Stimulated activated CD4-positive, alpha-beta T cell treated with anti-CD3 and anti-CD28 coated beads, Interleukin-2, amount 100 ng/mL, for 4 hours (primary cell): ENCODE measurements around the gene NUDT14.

Experiments
- DNase-seq: peaks from one replicate; pipeline ENCODE4 v3.0.0-alpha.2; 2020; ENCODE audit warnings: low read depth

Gene NUDT14

GRCh38 chr14:105198588-105198987 lies 17.5 kb upstream of the NUDT14 start:
- DNase-seq: no peak

- DNase-seq: no peak
These were observed 16.1 kb upstream of the NUDT14 start for GRCh38 chr14:105197211-105197641.

DNA sequence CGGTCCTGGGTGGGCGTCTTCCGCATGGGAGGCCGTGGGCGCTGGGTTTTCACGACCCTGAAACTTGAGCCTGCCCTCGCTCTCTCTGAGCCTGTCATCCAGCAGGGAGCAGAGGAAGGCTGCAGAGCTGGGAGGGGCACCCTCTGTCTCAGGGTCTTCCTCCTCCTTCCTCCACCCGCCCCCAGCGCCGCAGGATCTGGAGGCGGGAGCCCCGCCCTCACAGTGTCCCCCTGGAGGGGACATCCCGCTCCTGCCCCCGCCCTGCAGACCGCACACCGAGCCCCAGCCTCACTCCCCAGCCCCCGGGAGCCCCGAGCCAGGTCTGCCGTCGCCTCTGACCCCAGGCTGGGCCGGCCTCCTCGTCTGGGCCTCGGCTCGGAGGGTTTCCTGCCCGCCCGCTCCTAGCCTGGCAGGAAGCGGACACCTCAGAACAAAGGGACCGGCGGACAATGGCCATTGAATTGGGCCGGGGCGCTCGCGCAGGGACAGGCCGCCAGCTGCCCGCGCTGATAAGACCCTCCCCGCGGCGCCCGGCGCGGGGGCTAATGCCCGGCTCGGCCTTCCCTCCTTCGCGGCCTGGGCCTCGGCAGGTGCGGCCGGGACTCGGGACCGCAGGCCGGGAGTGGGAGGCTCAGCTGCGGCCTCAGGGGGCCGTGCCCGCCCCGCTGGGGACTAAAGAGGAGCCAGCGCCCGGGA lies 15.3 kb upstream of the NUDT14 start:
- DNase-seq: no peak

GRCh38 chr14:105195522-105196264 lies 14.6 kb upstream of the NUDT14 start:
- DNase-seq: no peak

DNA sequence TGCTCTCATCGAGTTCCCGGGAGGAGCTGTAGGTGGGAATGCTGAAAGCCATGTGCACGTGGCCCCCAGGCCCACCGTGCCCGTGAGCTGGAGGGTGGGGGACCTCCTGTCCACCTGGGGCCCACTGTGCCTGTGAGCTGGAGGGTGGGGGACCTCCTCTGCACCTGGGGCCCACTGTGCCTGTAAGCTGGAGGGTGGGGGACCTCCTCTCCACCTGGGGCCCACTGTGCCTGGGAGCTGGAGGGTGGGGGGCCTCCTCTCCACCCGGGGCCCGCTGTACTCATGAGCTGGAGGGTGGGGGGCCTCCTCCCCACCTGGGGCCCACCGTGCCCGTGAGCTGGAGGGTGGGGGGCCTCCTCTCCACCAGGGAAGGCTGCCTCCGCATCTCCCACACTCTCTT lies 13.9 kb upstream of the NUDT14 start:
- no peak for DNase-seq

DNA sequence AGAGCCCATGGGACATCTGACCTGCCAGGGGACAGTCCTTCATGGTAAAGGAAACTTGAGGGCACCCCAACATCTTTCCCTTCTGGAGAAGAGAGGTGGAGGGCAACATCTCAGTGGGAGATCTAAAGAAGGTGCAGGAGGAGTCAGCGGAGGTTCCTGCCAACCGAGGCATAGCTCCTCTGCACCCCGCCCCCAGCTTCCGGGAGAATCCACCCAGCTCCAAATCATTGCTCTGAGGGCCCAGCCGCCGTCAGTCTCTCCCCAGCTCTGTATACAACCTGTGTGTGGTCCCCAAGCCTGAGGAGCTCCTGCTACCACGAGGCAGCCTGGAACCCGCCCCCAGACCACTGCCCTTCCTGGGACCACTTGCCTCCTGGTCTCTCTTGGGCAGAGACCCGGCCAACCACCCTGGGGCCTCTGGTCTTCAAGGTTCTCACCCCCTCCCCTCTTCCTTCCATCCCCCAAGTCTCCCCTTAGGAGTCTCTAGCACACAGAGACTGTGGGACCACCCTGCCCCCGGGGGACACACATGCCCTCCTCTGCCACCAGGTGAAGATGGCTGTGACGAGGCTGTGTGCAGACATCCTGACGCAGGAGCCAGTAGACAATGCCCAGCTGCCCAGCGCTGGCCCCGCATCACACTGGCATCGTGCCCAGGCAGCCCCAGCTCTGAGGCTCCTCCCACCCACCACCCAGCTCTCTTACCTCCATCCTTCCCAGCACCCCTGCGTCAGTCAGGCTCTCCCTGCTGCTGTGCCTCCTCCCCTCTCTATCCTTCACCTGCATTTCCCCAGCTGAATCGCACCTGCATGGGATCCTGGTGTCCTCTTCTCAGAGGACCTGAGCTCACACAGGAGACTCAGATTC lies 13.0 kb upstream of the NUDT14 start:
- DNase-seq: no peak

DNA sequence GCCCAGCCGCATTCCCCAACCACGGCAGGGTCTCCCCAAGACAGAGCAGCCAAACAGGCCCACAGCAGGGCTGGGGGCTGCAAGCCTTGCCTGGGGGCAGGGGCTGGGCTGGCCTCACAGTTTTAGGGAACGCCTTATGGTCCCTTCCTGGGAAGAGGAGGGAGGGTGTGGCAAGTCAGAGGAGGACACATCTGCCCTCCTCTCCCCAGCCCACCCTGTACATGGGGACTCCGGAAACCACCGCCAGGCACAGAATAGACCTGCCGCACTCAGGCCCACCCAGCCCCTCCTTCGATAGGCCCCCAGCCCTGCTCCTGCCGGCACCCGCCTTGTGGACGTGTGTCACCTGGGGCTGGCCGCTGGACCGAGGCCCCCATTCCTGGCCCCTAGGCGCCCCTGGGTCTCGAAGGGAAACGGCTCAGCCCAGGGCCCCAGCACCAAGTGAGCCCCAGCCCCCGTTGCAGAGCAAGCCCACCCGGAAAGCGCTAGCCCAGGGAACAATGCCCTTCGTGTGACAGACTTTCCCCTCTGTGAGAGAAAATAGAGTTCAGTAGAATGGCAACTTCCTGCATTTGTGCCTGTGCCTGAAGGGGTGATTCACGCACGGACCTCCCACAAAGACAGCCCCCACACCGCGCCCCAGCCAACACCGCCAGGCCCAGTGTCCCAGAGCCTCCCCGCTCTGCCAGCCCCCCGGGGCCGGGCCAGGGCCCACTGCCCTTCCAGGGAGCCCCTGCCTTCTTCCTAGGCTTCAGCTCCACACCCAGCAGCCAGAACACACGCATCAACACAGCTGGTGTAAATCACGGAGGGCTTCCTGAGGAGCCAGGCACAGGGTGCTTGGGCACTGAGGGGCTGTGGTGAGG lies 12.0 kb upstream of the NUDT14 start:
- DNase-seq: peak; percentile 28

DNA sequence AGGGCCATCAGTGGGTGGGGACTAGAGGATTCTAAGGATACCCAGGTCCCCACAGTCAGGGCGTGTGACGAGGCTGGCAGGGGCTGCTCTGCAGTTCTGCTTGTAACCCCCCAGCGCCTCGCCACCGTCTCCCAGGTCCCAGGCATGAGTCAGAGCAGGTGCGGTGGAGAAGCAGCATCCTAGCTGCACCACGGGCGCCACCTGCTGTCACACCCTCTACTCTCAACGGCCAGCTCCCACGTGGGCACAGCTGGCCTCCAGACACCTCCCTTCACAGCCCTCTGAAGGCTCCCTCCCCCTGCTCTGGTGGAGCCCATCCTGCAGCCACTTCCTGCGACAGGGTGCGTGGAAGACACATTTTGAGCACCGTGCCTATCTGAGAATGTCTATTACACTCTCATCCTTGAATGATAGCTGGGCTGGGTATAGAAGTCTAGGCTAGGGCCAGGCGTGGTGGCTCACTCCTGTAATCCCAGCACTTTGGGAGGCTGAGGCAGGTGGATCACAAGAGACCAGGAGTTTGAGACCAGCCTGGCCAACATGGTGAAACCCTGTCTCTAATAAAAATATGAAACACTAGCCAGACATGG lies 6.9 kb upstream of the NUDT14 start:
- DNase-seq: no peak

GRCh38 chr14:105187116-105187515 lies 6.0 kb upstream of the NUDT14 start:
- DNase-seq: no peak

- DNase-seq: no peak
These were observed 4.9 kb upstream of the NUDT14 start for GRCh38 chr14:105185973-105186372.

DNA sequence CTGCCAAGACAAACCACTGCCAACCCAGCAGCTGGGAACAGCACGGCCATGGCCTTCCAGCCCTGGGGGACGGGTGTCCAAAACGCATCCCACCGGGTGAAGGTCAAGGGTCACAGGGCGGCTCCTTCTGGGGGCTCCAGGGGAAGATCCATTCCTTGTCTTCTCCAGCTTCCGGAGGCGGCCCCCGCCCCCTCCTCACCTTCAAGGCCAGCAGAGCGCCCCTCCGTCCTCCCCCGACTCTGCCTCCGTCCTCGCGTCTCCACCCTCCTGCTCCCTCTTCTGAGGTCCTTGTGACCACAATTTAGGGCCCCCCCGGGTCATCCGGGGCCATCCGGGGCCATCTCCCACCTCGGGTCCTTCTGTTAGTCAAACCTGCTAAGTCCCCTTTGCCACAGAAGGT lies 3.9 kb upstream of the NUDT14 start:
- DNase-seq: no peak

- no peak for DNase-seq
These were observed 3.3 kb upstream of the NUDT14 start for GRCh38 chr14:105184461-105184860.

GRCh38 chr14:105182296-105183020 lies 1.3 kb upstream of the NUDT14 start:
- no peak for DNase-seq

GRCh38 chr14:105181549-105182295 lies 610 bp upstream of the NUDT14 start:
- DNase-seq: no peak

DNA sequence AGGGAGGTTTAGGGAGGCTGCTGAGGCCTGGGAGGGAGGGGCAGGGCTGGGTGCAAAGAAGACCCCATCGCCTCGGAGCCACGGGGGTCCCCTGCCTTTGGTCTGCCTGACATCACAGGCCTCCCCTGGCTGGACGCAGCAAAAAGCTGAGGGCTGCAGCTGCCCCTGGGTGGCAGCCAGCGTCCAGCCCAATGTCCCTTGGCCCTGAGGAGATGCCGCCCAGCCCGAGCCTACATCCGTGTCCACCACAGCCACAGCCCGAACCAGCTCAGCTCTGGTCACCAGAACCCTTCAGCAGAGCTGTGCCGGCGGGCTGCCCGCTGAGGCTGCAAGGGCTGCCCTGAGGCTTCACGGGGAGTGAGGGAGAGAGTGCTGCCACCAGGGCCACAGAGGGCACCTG lies 1.9 kb downstream of the NUDT14 start:
- no peak for DNase-seq

DNA sequence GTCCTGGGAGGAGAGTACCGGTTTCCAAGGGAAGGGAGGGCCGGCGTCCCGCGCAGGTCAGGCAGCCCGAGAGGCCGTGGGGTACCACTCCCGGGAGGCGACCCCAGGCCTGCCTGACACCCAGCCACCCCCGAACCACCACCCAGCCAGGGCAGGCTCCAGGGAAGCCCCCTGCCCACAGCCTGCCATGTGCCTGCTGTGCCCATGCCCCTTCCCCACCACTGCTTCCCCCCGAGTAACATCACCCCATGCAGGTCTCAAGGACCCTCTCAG lies 2.3 kb downstream of the NUDT14 start:
- DNase-seq: no peak

DNA sequence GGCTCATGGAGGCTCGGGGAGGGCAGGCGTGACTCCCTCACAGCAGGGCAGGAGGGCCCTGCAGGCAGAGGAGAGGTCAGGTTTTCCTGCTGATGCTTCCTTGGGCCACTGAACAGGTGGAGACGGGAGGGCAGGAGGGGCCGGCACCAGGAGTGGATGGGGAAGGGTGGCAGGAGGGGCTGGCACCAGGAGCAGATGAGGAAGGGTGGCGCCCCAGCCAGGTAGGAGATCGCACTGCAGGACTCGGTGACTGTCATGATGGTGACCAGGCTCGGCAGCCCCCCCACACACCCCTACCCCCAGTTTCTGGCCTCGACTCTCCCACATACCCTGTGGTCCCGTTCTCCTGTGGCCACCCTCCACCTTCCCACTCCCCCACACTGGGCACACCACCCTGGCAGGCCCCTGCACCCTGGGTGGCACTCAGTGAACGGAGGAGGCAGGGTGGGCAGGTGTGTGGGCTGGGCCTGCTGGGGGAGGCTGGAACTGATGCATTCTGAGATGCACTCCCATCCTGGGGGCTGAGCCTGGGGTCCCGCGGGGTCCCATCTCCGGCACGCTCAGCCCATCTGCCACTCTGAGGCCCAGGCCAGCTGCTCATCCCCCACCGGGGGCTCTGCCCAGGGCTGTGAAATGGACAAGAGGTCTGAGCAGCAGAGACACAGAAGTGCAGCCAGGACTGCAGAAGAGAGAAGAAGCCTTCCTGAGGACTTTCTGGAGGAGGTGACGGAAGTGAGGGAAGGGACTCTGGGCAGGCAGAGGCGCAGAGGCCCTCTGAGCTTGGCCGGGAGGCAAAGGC lies 2.8 kb downstream of the NUDT14 start:
- no peak for DNase-seq

DNA sequence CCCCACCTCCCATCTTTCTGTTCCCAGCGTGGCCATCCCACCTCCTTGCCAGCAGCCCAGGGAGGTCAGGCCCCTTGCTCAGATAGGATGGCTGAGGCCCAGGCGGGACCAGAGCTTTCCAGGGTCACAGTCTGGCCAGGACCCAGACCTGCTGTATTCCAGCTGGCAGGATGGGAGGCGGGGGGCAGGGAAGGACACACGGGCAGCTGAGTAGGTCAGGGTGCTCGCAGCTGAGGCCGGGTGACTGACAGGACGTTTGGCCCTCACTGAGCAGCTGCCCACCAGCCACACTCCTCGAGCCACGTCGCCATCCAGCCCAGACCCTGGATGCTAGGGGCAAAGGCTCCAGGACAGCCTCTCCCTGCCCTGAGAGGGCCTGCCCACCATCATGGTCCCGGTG lies 4.0 kb downstream of the NUDT14 start:
- DNase-seq: no peak

GRCh38 chr14:105176513-105176912 lies 4.6 kb downstream of the NUDT14 start:
- DNase-seq: no peak
